Mononuclear cell (primary cell): ENCODE measurements around the gene ADPRHL1. TPM values are rescaled to one million over a fixed set of nuclear protein-coding genes. Genes with fewer than 3 reads are reported as not detected.
"Not testable (repeated sequence)": the region's sequence is repeated elsewhere in the genome, so short reads cannot be mapped to it uniquely, and the experiment has no call there.

ENCODE experiments used
- H3K27me3 ChIP-seq: 2 replicates; pipeline ENCODE4 v1.6.0; 2011; ENCODE audit warnings: low read length, control low read depth; ENCODE audit not compliant: insufficient read depth
- H3K4me1 ChIP-seq: 2 replicates; pipeline ENCODE4 v1.5.1; 2011; ENCODE audit warnings: mild to moderate bottlenecking, low read length, control low read depth; ENCODE audit not compliant: insufficient read depth
- H3K4me3 ChIP-seq: 2 replicates; pipeline ENCODE4 v1.5.1; 2011; ENCODE audit warnings: mild to moderate bottlenecking, low read length, moderate library complexity
- H3K9me3 ChIP-seq: 2 replicates; pipeline ENCODE4 v1.5.1; 2011; ENCODE audit warnings: low read depth, mild to moderate bottlenecking, control low read depth, low read length
- total RNA-seq: library from RNA; depleted of rRNA; stranded (reverse); fragments of >200 nt; gene quantifications from one replicate; pipeline ENCODE4 v1.2.3, GENCODE V29; 2012

The ADPRHL1 gene
- total RNA-seq, 1 donor = 0.52 TPM

DNA sequence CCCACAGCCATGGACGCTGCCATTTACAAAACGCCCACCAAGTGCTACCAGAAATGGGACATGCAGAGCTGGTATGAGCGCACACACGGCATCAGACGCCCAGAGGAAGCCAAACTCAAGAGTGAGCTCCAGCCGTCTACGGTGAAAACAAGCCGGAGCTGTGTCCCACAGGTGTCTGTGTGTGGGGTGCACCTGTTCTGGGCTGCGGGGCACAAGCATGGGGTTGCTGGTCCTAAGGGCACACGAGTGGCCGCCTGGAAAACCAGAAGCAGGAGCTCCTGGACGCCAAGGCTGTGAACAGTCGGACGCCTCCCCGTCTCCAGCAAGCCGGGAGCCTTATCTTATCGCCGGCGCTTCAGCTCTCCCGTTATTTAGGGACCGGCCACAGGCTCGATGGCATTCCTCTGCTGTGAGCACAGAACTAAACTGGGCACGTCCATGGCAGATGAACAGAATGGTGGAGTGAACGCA, 1.3 kb downstream of the ADPRHL1 start:
- H3K27me3 ChIP-seq = no peaks in the 10 kb centered on the region
- no peak overlapping the region for H3K4me3 ChIP-seq
- no peaks in the 10 kb centered on the region for H3K4me1 ChIP-seq
- no peaks in the 10 kb centered on the region for H3K9me3 ChIP-seq

DNA sequence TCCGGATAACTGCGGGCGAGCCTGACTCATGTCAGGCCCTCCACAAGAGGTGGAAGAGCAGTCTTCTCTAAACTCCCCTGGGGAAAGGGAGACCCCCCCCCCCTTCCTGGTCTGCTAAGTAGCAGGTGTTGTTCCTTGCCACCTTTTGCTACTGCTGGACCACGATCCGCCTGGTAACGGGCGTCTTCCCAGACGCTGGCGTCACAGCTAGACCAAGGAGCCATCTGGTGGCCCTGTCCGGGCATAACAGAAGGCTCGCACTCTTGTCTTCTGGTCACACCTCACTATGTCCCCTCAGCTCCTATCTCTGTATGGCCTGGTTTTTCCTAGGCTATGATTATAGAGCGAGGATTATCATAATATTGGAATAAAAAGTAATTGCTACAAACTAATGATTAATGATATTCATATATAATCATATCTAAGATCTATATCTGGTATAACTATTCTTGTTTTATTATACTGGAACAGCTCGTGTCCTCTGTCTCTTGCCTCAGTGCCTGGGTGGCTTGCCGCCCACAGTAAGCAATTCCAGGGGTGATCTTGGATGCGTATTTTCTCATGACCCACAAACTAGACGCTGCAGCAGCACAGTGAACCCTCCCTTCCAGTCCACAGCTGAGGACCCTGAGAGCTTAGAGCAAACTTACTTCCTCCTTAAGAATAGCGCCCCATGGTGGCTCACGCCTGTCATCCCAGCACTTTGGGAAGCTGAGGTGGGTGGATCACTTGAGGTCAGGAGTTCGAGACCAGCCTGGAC, 2.2 kb downstream of the ADPRHL1 start:
- H3K4me1 ChIP-seq, H3K9me3 ChIP-seq, H3K4me3 ChIP-seq, H3K27me3 ChIP-seq: not testable (repeated sequence)

DNA sequence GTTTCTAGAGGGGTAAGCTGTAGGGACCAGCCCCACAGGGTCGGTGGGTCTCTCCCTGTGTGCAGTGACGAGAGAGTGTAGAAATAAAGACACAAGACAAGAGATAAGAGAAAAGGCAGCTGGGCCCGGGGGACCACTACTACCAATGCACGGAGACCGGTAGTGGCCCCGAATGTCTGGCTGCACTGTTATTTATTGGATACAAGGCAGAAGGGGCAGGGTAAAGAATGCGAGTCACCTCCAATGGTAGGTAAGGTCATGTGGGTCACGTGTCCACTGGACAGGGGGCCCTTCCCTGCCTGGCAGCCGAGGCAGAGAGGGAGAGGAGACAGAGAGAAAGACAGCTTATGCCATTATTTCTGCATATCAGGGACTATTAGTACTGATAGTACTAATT, 2.9 kb downstream of the ADPRHL1 start:
- not testable (repeated sequence) for H3K4me3 ChIP-seq, H3K4me1 ChIP-seq, H3K9me3 ChIP-seq, H3K27me3 ChIP-seq

DNA sequence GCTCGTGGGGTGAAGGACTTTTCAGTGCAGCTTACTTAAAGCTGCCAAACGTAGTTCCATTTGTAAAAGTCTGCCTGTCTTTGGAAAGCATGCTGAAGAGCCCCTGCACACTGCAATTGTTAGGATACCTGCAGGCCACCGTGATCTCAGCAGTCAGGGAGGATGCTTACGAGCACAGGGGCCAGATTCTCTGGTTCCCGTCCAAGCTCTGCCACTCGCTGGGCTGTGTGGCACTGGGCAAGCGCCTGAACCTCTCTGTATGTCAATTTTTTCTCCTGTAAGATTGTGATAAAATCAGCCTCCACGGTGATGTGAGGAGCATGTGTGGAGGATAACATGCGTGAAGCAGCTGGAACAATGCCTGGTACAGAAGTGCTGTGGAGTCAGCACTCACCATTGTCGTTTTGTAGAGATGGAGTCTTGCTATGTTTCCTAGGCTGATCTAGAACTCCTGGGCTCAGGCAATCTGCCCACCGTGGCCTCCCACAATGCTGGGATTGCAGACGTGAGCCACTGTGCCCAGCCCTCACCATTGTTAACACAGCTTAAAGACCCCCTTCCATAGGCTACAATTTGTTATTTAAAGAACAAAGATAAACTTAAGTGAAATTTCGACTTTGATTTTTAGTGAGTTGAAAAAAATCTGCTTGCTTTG, 3.5 kb downstream of the ADPRHL1 start:
- Histone ChIP-seq H3K4me1 (no peaks in the 10 kb centered on the region), H3K27me3 (no peaks in the 10 kb centered on the region), H3K4me3 (no peak overlapping the region)

DNA sequence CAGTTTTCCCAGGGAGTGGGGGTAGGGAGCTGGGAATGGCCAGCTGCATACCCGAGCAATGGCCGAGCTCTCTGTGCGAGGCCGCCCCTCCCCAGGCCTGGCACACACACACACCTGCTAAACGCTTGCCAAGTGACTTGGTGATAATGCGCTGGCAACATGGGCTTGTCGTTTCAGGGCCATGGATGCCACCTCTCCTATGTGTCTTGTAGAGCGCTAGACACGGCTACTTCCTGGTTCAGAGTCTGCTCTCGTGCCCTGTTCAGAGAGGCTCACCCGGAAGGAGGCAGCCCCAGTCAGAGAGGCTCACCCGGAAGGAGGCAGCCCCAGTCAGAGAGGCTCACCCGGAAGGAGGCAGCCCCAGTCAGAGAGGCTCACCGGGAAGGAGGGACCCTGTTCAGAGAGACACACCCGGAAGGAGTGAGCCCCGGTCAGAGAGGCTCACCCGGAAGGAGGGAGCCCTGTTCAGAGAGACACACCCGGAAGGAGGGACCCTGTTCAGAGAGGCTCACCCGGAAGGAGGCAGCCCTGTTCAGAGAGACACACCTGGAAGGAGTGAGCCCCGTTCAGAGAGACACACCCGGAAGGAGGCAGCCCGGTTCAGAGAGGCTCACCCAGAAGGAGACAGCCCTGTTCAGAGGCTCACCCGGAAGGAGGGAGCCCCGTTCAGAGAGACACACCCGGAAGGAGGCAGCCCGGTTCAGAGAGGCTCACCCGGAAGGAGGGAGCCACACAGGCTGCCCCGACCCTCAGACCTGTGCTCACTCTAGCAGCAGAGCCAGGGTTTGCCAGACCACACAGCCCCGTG, 4.2 kb downstream of the ADPRHL1 start:
- H3K27me3 ChIP-seq = no peaks in the 10 kb centered on the region

More for the DNA sequence above, 3.5 kb downstream of the ADPRHL1 start:
- H3K9me3 ChIP-seq = no peaks in the 10 kb centered on the region

DNA sequence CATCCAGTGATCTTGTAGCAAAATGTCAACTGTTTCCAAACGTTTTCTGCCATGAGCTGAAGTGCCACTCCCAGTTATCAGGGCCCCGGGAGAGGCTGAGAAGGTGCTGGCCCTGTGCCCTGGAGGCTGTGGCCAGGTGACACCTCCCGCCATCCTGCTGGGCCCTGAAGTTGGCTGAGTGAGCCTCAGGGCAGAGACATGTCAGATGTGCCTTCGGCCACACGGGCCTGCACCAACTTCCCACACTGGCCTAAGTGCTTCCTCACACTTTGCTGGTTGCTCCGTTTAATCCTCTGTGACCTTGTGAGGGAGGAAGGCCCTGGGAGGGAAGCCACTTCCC, 4.8 kb downstream of the ADPRHL1 start:
- no peak overlapping the region for H3K4me3 ChIP-seq
- no peaks in the 10 kb centered on the region for H3K27me3 ChIP-seq
- no peaks in the 10 kb centered on the region for H3K4me1 ChIP-seq
- H3K9me3 ChIP-seq = no peaks in the 10 kb centered on the region

More for the DNA sequence above, 4.2 kb downstream of the ADPRHL1 start:
- Histone ChIP-seq H3K4me3 (no peak overlapping the region), H3K4me1 (no peaks in the 10 kb centered on the region), H3K9me3 (no peaks in the 10 kb centered on the region)

DNA sequence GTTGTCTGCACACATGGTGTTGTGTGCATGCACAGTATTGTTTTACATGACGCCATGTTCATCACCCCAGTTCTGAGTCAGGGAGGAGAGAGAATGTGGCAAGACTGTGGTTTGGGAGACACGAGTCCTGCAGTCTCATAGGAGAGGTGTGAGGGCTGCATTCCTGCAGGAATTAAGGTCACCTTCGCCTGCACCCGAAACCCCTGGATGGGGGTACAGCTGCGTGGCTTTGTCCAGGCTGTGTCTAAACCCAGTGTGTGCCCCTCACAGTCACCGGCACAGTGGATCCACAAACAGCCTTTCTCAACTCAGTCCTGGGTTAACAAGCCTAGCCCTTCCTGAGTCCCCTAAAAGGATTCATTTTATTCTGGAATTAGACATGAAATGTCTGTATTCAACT, 5.7 kb downstream of the ADPRHL1 start:
- Histone ChIP-seq H3K27me3 (no peaks in the 10 kb centered on the region), H3K9me3 (no peaks in the 10 kb centered on the region), H3K4me1 (no peaks in the 10 kb centered on the region), H3K4me3 (no peak overlapping the region)

DNA sequence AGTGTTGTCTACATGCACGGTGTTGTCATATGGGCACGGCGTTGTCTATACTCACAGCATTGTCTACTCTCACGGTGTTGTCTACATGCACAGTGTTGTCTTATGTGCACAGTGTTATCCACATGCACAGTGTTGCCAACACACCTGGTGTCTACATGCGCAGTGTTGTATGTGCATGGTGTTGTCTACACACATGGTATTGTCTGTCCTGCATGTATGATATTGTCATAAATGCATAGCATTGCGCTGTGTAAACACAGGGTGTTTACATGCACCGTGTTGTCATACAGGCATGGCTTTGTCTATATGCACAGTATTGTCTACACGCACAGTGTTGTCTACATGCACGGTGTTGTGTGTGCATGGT, 6.8 kb downstream of the ADPRHL1 start:
- H3K4me3 ChIP-seq = no peak overlapping the region
- H3K9me3 ChIP-seq = no peaks in the 10 kb centered on the region
- H3K27me3 ChIP-seq = no peaks in the 10 kb centered on the region
- H3K4me1 ChIP-seq = no peaks in the 10 kb centered on the region

DNA sequence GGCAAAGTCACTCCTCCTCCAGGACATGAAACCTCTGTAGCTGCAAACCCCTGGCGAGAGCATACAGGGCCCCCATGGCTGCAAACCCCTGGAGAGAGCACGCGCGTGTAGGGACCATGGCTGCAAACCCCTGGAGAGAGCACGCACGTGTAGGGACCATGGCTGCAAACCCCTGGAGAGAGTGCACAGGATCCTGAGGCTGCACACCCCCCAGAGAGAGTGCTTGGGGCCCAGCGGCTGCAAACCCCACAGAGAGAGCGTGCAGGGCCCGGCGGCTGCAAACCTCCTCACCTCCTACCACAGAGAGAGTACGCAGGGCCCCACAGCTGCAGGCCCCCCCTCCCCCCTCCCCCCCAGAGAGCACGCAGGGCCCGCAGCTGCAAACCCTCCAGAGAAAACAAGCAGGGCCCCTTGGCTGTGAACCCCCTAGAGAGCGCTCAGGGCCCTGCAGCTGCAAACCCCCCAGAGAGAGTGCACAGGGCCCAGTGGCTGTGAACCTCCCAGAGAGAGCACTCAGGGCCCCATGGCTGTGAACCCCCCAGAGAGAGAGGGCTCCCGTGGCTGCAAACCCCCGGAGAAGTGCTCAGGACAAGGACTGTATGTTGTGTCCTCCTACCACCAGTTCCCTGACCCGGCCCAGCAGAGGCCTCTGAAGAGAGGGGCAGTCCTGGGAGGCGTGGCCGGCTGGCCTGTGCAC, 7.3 kb downstream of the ADPRHL1 start:
- H3K4me3 ChIP-seq = no peak overlapping the region
- no peaks in the 10 kb centered on the region for H3K4me1 ChIP-seq
- H3K9me3 ChIP-seq = no peaks in the 10 kb centered on the region
- no peaks in the 10 kb centered on the region for H3K27me3 ChIP-seq

DNA sequence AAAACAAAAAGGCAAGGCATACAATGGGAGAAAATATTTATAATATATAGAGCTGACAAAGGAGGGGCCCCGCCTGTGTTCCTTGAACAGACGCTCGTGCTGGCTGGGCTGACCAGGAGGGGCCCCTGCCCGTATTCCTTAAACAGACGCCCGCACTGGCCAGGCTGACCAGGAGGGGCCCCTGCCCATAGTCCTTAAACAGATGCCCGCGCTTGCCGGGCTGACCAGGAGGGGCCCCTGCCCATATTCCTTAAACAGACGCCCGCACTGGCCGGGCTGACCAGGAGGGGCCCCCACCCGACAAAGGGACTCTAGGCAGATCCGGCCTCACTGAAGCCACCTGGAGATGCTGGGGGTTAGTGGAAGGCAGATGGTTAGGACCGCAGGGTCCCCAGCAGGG, 9.3 kb downstream of the ADPRHL1 start:
- Histone ChIP-seq H3K27me3 (no peaks in the 10 kb centered on the region), H3K4me3 (no peak overlapping the region), H3K4me1 (no peaks in the 10 kb centered on the region), H3K9me3 (no peaks in the 10 kb centered on the region)

DNA sequence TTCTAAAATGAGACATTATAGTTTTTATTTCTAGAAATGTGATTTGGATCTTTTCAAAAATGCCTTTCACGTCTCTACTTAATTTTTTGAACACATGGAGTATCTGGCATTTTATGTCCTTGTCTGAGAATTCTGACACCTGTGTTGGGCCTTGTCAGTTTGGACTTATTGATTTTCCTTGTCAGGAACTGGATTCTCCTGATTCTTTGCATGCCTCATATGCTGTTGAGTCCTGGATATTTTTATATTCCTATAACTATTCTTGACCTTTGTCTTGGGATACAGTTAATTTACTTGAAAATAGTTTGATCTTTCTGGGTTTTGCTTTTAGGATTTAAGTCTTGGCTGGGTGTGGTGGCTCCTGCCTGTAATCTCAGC, 10.3 kb downstream of the ADPRHL1 start:
- H3K9me3 ChIP-seq = no peaks in the 10 kb centered on the region
- no peak overlapping the region for H3K4me3 ChIP-seq
- H3K27me3 ChIP-seq = no peaks in the 10 kb centered on the region
- no peaks in the 10 kb centered on the region for H3K4me1 ChIP-seq

DNA sequence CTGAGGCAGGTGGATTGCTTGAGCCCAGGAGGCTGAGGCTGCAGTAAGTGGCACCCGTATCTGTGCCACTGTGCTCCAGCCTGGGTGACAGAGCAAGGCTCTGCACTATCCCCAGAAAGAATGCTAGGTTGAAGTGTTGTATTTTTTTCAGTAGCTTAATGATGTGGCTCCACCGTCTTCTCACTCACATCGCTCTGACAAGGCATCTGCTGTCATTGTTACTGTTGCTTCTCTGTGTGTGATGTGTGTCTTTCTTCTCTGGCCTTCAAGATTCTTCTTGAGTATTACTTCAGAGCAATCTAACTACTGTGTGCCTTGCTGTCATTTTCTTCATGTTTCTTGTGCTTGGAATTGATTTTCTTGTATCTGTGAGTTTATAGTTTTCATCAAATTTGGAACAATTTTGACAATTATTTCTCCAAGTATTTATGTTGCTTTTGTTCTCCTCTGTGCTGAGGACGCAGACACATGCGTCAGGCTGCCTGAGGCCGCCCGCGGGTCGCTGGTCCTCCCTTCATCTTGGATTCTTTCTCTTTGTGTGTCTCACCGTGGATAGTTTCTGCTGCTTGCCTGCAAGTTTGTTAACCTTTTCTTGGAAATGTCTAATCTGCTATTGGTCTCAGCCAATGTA, 10.8 kb downstream of the ADPRHL1 start:
- H3K4me3 ChIP-seq = no peak overlapping the region
- no peaks in the 10 kb centered on the region for H3K27me3 ChIP-seq
- H3K9me3 ChIP-seq = no peaks in the 10 kb centered on the region
- no peaks in the 10 kb centered on the region for H3K4me1 ChIP-seq

DNA sequence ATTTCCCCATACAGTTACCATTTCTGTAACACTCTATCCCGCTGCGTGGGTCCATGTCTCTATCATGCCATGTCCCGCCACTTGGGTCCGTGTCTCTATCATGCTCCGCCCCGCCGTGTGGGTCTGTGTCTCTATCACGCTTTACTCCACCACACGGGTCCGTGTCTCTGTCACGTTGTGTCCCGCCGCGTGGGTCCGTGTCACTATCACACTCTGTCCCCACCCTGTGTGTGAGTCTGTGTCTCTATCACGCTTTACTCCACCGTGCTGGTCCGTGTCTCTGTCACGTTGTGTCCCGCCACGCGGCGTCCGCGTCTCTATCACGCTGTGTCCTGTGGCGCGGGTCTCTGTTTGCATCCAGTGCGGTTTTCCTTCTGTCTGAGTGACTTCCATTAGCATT, 11.6 kb downstream of the ADPRHL1 start:
- H3K4me1 ChIP-seq = no peaks in the 10 kb centered on the region
- no peaks in the 10 kb centered on the region for H3K27me3 ChIP-seq
- H3K9me3 ChIP-seq = no peaks in the 10 kb centered on the region
- no peak overlapping the region for H3K4me3 ChIP-seq

DNA sequence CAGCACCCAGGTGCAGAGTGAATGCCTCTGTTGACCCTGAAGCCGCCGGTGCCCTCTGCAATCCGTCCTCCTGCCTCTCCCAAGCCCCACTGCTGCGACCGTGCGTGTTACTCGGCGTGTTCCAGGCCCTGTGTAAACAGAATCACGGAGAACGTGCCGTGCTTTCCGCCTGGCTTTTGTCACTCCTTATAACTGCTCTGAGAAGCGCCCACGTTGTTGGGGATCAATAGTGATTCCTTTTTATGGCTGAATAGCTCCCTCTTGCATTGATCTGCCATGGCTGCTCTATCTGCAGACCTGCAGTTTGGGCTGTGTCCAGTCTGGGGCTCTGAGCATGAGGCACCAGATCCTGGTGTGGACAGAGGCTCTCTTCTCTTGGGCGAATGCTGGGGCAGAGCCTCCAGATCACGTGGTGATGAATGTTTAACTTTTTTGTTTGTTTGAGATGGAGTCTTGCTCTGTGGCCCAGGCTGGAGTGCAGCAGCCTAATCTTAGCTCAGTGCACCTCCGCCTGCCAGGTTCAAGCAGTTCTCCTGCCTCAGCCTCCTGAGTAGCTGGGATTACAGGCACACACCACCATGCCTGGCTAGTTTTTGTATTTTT, 15.8 kb downstream of the ADPRHL1 start:
- H3K4me3 ChIP-seq = no peak overlapping the region
- no peaks in the 10 kb centered on the region for H3K4me1 ChIP-seq
- H3K9me3 ChIP-seq = no peaks in the 10 kb centered on the region
- no peaks in the 10 kb centered on the region for H3K27me3 ChIP-seq
